ENCODE results near the gene CHRNA7. TPM values are rescaled to one million over a fixed set of nuclear protein-coding genes. Genes with fewer than 3 reads are reported as not detected.

CHRNA7 gene
- total and polyA plus RNA-seq, 10 of the 15 experiments (the other 5 are each of a cell fraction or from before 2014, with no cell fraction given), result 0.06 to 0.15 (median 0.12) TPM; not detected in 7

DNA sequence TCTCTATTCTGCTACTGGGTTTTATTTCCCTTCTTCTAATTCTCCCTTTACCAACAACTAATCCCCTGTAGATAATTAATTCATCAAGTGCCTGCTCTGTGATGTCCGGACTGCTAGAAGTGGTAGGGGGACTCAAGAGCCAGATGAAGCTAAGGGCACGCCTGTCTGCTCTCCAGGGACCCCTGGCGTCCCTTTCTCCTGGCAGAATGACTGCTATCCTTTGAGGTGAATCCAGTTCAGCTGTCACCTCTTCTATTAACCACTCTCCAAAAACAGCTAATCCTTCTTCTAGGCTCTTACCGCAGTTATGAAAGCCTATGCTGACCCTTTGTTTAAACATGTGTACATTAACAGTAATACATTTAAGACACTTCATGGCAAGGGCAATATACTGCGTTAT lies 1.4 kb upstream of the CHRNA7 start:
- CTCF ChIA-PET, result no interaction called here
- RAD21 ChIA-PET (ENCODE audit: unreplicated experiment), result no interaction called here
- H3K4me1 ChIP-seq (ENCODE audit: control insufficient read depth, insufficient read depth, low read length), result no peaks in the 10 kb centered on the region
- no peaks in the 10 kb centered on the region for H3K79me2 ChIP-seq (ENCODE audit: control insufficient read depth, insufficient read depth, low read length)
- H3K9me3 ChIP-seq (replicated peaks; ENCODE audit: control insufficient read depth, insufficient read depth, low read length), result no peaks in the 10 kb centered on the region
- H3K27ac ChIP-seq (ENCODE audit: control insufficient read depth, insufficient read depth), result no peak overlapping the region
- ATAC-seq (no peak), FAIRE-seq (no peak), DNase-seq (ENCODE audit: low read depth, low spot score) (no peak)
- TF ChIP-seq POLR2AphosphoS5 (IDR thresholded peaks at IDR 0.05; ENCODE audit: low read length), result no peak
- no peak for TF ChIP-seq SIN3A (IDR thresholded peaks at IDR 0.05; ENCODE audit: low read depth, low read length)
- no peak for TF ChIP-seq SP1 (IDR thresholded peaks at IDR 0.05; ENCODE audit: low read depth, low read length)
- TF ChIP-seq NR2F1 (conservative IDR thresholded peaks at IDR 0.05), result no peak
- TF ChIP-seq IKZF2 (IDR thresholded peaks at IDR 0.05), result no peak
- no peak for TF ChIP-seq CREB1 (IDR thresholded peaks at IDR 0.05; ENCODE audit: low read depth)
- no peak for TF ChIP-seq SREBF2 (IDR thresholded peaks at IDR 0.05; ENCODE audit: low read length)
- no peak for TF ChIP-seq IRF5 (IDR thresholded peaks at IDR 0.05; ENCODE audit: borderline replicate concordance)
- no peak for TF ChIP-seq NFYB (IDR thresholded peaks at IDR 0.05; ENCODE audit: insufficient read depth, low read depth, low read length)
- no peak for TF ChIP-seq LARP7 (IDR thresholded peaks at IDR 0.05)
- no peak for TF ChIP-seq MEF2B (IDR thresholded peaks at IDR 0.05; ENCODE audit: partially characterized antibody, poor library complexity, severe bottlenecking)
- no peak for TF ChIP-seq KDM1A (IDR thresholded peaks at IDR 0.05; ENCODE audit: borderline replicate concordance)
- no peak for TF ChIP-seq ZNF217 (IDR thresholded peaks at IDR 0.05)
- no peak for TF ChIP-seq HDAC6 (IDR thresholded peaks at IDR 0.05; ENCODE audit: unreplicated experiment)
- TF ChIP-seq RB1 (IDR thresholded peaks at IDR 0.05; ENCODE audit: borderline replicate concordance), result no peak
- TF ChIP-seq, protein P1, sequence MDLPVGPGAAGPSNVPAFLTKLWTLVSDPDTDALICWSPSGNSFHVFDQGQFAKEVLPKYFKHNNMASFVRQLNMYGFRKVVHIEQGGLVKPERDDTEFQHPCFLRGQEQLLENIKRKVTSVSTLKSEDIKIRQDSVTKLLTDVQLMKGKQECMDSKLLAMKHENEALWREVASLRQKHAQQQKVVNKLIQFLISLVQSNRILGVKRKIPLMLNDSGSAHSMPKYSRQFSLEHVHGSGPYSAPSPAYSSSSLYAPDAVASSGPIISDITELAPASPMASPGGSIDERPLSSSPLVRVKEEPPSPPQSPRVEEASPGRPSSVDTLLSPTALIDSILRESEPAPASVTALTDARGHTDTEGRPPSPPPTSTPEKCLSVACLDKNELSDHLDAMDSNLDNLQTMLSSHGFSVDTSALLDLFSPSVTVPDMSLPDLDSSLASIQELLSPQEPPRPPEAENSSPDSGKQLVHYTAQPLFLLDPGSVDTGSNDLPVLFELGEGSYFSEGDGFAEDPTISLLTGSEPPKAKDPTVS (IDR thresholded peaks at IDR 0.05; ENCODE audit: low read depth, low read length), result no peak
- TF ChIP-seq MEF2A (IDR thresholded peaks at IDR 0.05; ENCODE audit: insufficient read depth, low read depth, low read length), result no peak
- TF ChIP-seq PAX8 (IDR thresholded peaks at IDR 0.05), result no peak
- no peak for TF ChIP-seq TBL1XR1 (IDR thresholded peaks at IDR 0.05; ENCODE audit: low read depth, low read length)
- SMC1A ChIA-PET (ENCODE audit: uncharacterized antibody, unreplicated experiment), result no interaction called here
- H3K9ac ChIP-seq (ENCODE audit: control insufficient read depth, insufficient read depth, low read length), result no peak overlapping the region
- H3K4me2 ChIP-seq (ENCODE audit: control insufficient read depth, insufficient read depth), result no peak overlapping the region
- H4K20me1 ChIP-seq (ENCODE audit: control insufficient read depth, insufficient read depth), result no peaks in the 10 kb centered on the region
- no TSS peak for BruUV-seq (replicated peaks)
- intact Hi-C loops (cut with micrococcal nuclease; ENCODE audit: unreplicated experiment) (no loop called here), in situ Hi-C loops (cut with MboI) (no loop called here)
- H3K4me3 ChIP-seq, result no peak overlapping the region
- no peaks in the 10 kb centered on the region for H3K36me3 ChIP-seq (ENCODE audit: control insufficient read depth in 2 of 2, insufficient read depth in 2 of 2, low read length in 1 of 2)
- no peak overlapping the region for H2AFZ ChIP-seq (ENCODE audit: control insufficient read depth, low read depth, low read length)
- peaks cover 4 to 5% of the 10 kb centered on the region in 2 experiments for H3K27me3 ChIP-seq (replicated peaks in 1 of 2; ENCODE audit: control insufficient read depth in 2 of 2, insufficient read depth in 2 of 2, low read length in 1 of 2)
- POLR2A ChIA-PET, result no interaction called here
- whole genome bisulfite sequencing (ENCODE audit: insufficient coverage, insufficient replicate concordance, low lambda C conversion rate, missing lambda C conversion rate), result 0% methylated on average over 5 of the region's 5 CpGs

All from GM12878 (cell line).